GM18519 (cell line): ENCODE measurements around the gene RIPK1.
"Not testable (repeated sequence)": the region's sequence is repeated elsewhere in the genome, so short reads cannot be mapped to it uniquely, and the experiment has no call there.

Experiments used
- ATAC-seq: cut with Tn5 transposase; IDR thresholded peaks from one replicate; pipeline ENCODE4 v1.9.1; 2021; ENCODE audit warnings: mild to moderate bottlenecking, moderate library complexity; ENCODE audit not compliant: unreplicated experiment, low FRiP score

The RIPK1 gene

GRCh38 chr6:3131695-3132094 lies 63.4 kb downstream of the RIPK1 start:
- ATAC-seq: no peak

- ATAC-seq: no peak
These were observed 65.2 kb downstream of the RIPK1 start for GRCh38 chr6:3133515-3133914.

- ATAC-seq: no peak
These were observed 67.5 kb downstream of the RIPK1 start for GRCh38 chr6:3135668-3136291.

- ATAC-seq: no peak
These were observed 68.2 kb downstream of the RIPK1 start for GRCh38 chr6:3136292-3137011.

- ATAC-seq: no peak
These were observed 68.9 kb downstream of the RIPK1 start for GRCh38 chr6:3137057-3137777.

- ATAC-seq: not testable (repeated sequence)
These were observed 69.6 kb downstream of the RIPK1 start for GRCh38 chr6:3137873-3138272.

GRCh38 chr6:3138341-3138740 lies 70.0 kb downstream of the RIPK1 start:
- no peak for ATAC-seq

GRCh38 chr6:3139090-3139903 lies 71.0 kb downstream of the RIPK1 start:
- ATAC-seq: no peak

- ATAC-seq: no peak
These were observed 71.9 kb downstream of the RIPK1 start for GRCh38 chr6:3140201-3140600.

- ATAC-seq: no peak
These were observed 74.2 kb downstream of the RIPK1 start for GRCh38 chr6:3142536-3142935.

- no peak for ATAC-seq
These were observed 74.9 kb downstream of the RIPK1 start for GRCh38 chr6:3143158-3143557.

- no peak for ATAC-seq
These were observed 76.3 kb downstream of the RIPK1 start for GRCh38 chr6:3144571-3144970.

- no peak for ATAC-seq
These were observed 79.8 kb downstream of the RIPK1 start for GRCh38 chr6:3147914-3148757.

GRCh38 chr6:3151691-3152090 lies 83.4 kb downstream of the RIPK1 start:
- ATAC-seq: no peak

- ATAC-seq: no peak
These were observed 84.4 kb downstream of the RIPK1 start for GRCh38 chr6:3152689-3153088.

- ATAC-seq: not testable (repeated sequence)
These were observed 87.1 kb downstream of the RIPK1 start for GRCh38 chr6:3155416-3155815.

GRCh38 chr6:3156184-3157130 lies 88.2 kb downstream of the RIPK1 start:
- not testable (repeated sequence) for ATAC-seq

GRCh38 chr6:3157131-3157933 lies 89.0 kb downstream of the RIPK1 start, which contains the start of gene TUBB2A:
Gene TUBB2A (minus strand): TSS chr6:3157544. CDS start chr6:3157463, 81 bp downstream.
- ATAC-seq: peak; percentile 58
